ENCODE data around the gene PARVB.

DNA sequence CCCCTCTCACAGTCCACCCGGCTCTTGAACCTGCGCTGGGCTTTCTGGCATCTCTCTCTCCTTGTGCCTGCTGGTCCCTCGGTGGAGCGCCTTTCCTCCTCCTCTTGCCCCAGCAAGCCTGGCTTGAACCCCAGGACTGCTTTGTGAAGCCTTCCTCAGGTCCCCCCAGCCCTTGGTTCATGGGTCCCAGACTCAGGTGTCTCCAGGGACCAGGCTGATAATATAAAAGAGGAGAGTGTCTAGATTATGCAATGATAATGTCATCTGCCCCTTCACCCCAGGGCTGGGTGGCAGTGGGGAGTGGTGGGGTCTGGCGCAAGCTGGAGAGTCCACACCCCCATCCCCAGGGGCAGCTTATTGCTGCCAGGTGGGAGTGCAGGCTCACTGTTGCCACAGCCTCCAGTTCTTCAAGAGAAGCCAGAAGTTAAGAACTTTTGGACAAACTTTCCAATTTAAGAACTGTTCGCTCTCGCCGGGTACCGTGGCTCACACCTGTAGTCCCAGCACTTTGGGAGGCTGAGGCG lies 120.0 kb downstream of the PARVB start:
- TF ChIP-seq POLR2A (IDR thresholded peaks at IDR 0.05; ENCODE audit: low read depth, low read length) = no peak
- TF ChIP-seq, protein P1, sequence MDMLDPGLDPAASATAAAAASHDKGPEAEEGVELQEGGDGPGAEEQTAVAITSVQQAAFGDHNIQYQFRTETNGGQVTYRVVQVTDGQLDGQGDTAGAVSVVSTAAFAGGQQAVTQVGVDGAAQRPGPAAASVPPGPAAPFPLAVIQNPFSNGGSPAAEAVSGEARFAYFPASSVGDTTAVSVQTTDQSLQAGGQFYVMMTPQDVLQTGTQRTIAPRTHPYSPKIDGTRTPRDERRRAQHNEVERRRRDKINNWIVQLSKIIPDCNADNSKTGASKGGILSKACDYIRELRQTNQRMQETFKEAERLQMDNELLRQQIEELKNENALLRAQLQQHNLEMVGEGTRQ (IDR thresholded peaks at IDR 0.05; ENCODE audit: borderline replicate concordance, low read depth, low read length) = no peak
- no peak for TF ChIP-seq NRF1 (conservative IDR thresholded peaks at IDR 0.05; ENCODE audit: low read depth, low read length)
- TF ChIP-seq, protein P2, sequence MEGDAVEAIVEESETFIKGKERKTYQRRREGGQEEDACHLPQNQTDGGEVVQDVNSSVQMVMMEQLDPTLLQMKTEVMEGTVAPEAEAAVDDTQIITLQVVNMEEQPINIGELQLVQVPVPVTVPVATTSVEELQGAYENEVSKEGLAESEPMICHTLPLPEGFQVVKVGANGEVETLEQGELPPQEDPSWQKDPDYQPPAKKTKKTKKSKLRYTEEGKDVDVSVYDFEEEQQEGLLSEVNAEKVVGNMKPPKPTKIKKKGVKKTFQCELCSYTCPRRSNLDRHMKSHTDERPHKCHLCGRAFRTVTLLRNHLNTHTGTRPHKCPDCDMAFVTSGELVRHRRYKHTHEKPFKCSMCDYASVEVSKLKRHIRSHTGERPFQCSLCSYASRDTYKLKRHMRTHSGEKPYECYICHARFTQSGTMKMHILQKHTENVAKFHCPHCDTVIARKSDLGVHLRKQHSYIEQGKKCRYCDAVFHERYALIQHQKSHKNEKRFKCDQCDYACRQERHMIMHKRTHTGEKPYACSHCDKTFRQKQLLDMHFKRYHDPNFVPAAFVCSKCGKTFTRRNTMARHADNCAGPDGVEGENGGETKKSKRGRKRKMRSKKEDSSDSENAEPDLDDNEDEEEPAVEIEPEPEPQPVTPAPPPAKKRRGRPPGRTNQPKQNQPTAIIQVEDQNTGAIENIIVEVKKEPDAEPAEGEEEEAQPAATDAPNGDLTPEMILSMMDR (IDR thresholded peaks at IDR 0.05 in 2 of 3, conservative IDR thresholded peaks at IDR 0.05 in 1 of 3; ENCODE audit: control insufficient read depth in 2 of 3, extremely low read depth in 1 of 3, insufficient read depth in 1 of 3, low read depth in 3 of 3, low read length in 3 of 3) = no peak
- TF ChIP-seq POLR2AphosphoS2 (IDR thresholded peaks at IDR 0.05; ENCODE audit: low read depth, low read length) = no peak
- TF ChIP-seq CHD1 (IDR thresholded peaks at IDR 0.05; ENCODE audit: low read depth, low read length) = no peak
- no peak for TF ChIP-seq RAD51 (IDR thresholded peaks at IDR 0.05)

All from GM12878 (cell line).